Activated CD4-positive, alpha-beta T cell treated with anti-CD3 and anti-CD28 coated beads for 36 hours (primary cell): ENCODE data around the gene DENND11. TPM values are rescaled to one million over a fixed set of nuclear protein-coding genes. Genes with fewer than 3 reads are reported as not detected.

ENCODE experiments used
- ATAC-seq: fragments of 200-7000 bp; cut with Tn5 transposase; one replicate; pipeline ENCODE4 v1.10.0; 2021; ENCODE audit warnings: mild to moderate bottlenecking, moderate library complexity
- CTCF ChIA-PET: fragments of 350-600 bp; sonication (Branson Sonifier 250); formaldehyde crosslinking; loops from one replicate; lab custom pipeline; 2021; ENCODE audit warnings: antibody characterized with exemption; lab: Charles Lee
- POLR2A ChIA-PET: fragments of 350-600 bp; sonication (Branson Sonifier 250); formaldehyde crosslinking; loops from one replicate; lab custom pipeline; 2021; ENCODE audit warnings: antibody characterized with exemption, inconsistent platforms; lab: Charles Lee
- DNase-seq: peaks from one replicate; pipeline ENCODE4 v3.0.0-alpha.2; 2020
- H3K27ac Mint-ChIP-seq: one replicate; pipeline ENCODE4 v1.8.0; 2021; ENCODE audit warnings: mixed read lengths
- H3K27me3 Mint-ChIP-seq: one replicate; pipeline ENCODE4 v1.8.0; 2021; ENCODE audit warnings: mixed read lengths
- H3K36me3 Mint-ChIP-seq: one replicate; pipeline ENCODE4 v1.8.0; 2021; ENCODE audit warnings: low read depth, mixed read lengths
- H3K4me1 Mint-ChIP-seq: one replicate; pipeline ENCODE4 v1.8.0; 2021; ENCODE audit warnings: mixed read lengths
- H3K4me3 Mint-ChIP-seq: one replicate; pipeline ENCODE4 v1.8.0; 2021; ENCODE audit warnings: mild to moderate bottlenecking, moderate library complexity, mixed read lengths
- H3K9me3 Mint-ChIP-seq: one replicate; pipeline ENCODE4 v1.8.0; 2021; ENCODE audit warnings: low read depth, mixed read lengths
- intact Hi-C, 2 experiments: fragments of 100-400 bp; cut with DNase I in 1 of 2; cut with micrococcal nuclease in 1 of 2; formaldehyde crosslinking; loops; one replicate each; pipeline versions ENCODE4 v1.14.2 to v1.15.1; 2022 to 2024; cut with DNase I, micrococcal nuclease
- total RNA-seq, 2 experiments: library from RNA; stranded (reverse); gene quantifications; one replicate each; pipeline ENCODE4 v1.2.3, GENCODE V29; 2021

Gene DENND11
- total RNA-seq, 2 experiments from 2014 or later, result 21.2 to 27.6 TPM

GRCh38 chr7:141708351-141708750 lies 6.4 kb upstream of the DENND11 start, which contains the start of gene WEE2:
TSS of gene WEE2 (plus strand) at chr7:141708353. CDS start at chr7:141708759, 406 bp downstream.
- ATAC-seq (no peak), DNase-seq (no peak)
- Mint-ChIP-seq H3K27me3 (no peaks in the 10 kb centered on the region), H3K9me3 (no peaks in the 10 kb centered on the region), H3K4me3 (no peak within 1 kb of the TSS), H3K4me1 (peaks cover 8% of the 10 kb centered on the region), H3K36me3 (no peaks in the 10 kb centered on the region), H3K27ac (no peak within 1 kb of the TSS)
- intact Hi-C loops, result no loop called here
- CTCF ChIA-PET, result interaction anchor here (1.0 to 2.4 kb wide), 6 partner anchors 8 to 54 kb away, joined by 3 to 14 read pairs (median 4); partner anchors contain the start of gene SSBP1
- POLR2A ChIA-PET, result interaction anchor here (0.6 to 0.7 kb wide), 2 partner anchors 10 to 635 kb away, joined by 4 to 7 read pairs; no protein-coding TSS in a partner anchor

DNA sequence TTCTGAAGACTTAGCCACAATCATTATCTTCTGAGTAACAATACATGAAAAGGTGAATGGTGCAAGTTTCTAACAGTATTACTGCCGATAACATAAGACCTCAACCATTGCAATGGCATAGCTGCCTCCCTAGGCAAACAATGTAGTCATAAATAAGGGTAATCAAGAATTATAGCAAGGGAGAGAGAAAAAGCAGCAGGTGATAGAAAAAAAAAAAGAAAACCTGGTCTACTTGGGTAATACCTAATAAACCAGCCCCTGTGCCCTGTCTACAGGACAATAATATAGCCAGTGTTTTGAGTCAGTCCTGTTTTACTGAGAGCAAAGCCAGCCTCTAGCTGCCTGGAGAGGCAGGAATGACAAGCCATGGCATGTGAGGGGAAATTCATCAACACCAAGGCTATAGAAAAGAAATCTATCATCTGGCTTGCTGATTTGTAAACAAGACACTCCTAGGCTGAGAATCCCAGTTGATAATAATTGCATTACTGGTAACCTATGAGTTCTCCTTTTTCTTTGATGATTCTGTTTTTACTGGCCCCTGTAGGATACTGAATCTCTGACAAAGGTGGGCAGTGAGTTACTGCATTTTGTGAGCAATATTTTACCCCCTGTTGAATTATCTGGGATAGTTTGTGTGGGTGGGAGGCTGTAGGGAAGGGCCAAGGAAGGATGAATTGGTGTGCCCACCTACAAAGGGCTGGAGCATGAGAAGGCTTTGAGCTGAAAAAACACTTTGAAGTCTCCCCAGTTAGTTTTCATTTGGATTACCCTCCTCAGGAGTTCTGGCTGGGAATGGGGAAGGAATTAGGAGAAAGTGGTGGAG lies 4.5 kb upstream of the DENND11 start:
- H3K4me3 Mint-ChIP-seq, result no peak overlapping the region
- H3K4me1 Mint-ChIP-seq, result peaks cover 4% of the 10 kb centered on the region
- no peaks in the 10 kb centered on the region for H3K27me3 Mint-ChIP-seq
- POLR2A ChIA-PET, result no interaction called here
- ATAC-seq (no peak), DNase-seq (no peak)
- no peak overlapping the region for H3K27ac Mint-ChIP-seq
- CTCF ChIA-PET, result interaction anchor here (0.6 to 1.4 kb wide), 2 partner anchors 11 to 141 kb away, joined by 3 read pairs; no protein-coding TSS in a partner anchor
- H3K36me3 Mint-ChIP-seq, result no peaks in the 10 kb centered on the region
- no peaks in the 10 kb centered on the region for H3K9me3 Mint-ChIP-seq
- intact Hi-C loops, result no loop called here

- DNase-seq, result no peak
- intact Hi-C loops, result no loop called here
- no peak for ATAC-seq
Measured at GRCh38 chr7:141704741-141705140, 2.8 kb upstream of the DENND11 start.

DNA sequence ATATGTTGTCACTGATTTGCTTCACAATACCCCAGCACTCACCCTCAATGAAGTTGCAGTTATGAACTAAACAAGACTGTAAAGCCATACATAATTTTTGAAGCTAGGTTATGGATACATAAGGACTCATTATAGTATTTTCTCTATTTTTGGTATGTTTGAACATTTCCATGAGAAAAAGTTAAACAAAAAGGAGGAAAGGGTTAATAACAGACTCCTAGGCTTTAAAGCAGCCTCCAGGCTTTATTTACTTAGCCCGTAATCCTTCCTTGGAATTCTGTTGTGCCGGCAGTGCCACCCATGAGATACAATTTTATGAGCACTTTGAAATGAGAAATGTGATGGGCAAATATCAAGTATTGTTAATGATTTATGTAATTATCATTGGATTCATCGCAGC lies 2.1 kb upstream of the DENND11 start:
- Mint-ChIP-seq H3K27ac (no peak overlapping the region), H3K4me1 (peaks cover 22% of the 10 kb centered on the region), H3K27me3 (no peaks in the 10 kb centered on the region), H3K36me3 (no peaks in the 10 kb centered on the region), H3K9me3 (no peaks in the 10 kb centered on the region), H3K4me3 (no peak overlapping the region)
- intact Hi-C loops, result no loop called here
- no peak for DNase-seq
- ATAC-seq, result no peak
- ChIA-PET CTCF (interaction anchor here (4.3 kb wide), 1 partner anchor 34 kb away, joined by 34 read pairs; the partner anchor contains the start of gene SSBP1), POLR2A (no interaction called here)

More at GRCh38 chr7:141704741-141705140, 2.8 kb upstream of the DENND11 start:
- H3K4me3 Mint-ChIP-seq, result no peak overlapping the region
- no peaks in the 10 kb centered on the region for H3K9me3 Mint-ChIP-seq
- H3K27me3 Mint-ChIP-seq, result no peaks in the 10 kb centered on the region
- CTCF ChIA-PET, result interaction anchor here (1.4 kb wide), 1 partner anchor 13 kb away, joined by 3 read pairs; no protein-coding TSS in a partner anchor
- no peaks in the 10 kb centered on the region for H3K36me3 Mint-ChIP-seq
- H3K4me1 Mint-ChIP-seq, result peaks cover 17% of the 10 kb centered on the region
- H3K27ac Mint-ChIP-seq, result no peak overlapping the region
- POLR2A ChIA-PET, result no interaction called here

DNA sequence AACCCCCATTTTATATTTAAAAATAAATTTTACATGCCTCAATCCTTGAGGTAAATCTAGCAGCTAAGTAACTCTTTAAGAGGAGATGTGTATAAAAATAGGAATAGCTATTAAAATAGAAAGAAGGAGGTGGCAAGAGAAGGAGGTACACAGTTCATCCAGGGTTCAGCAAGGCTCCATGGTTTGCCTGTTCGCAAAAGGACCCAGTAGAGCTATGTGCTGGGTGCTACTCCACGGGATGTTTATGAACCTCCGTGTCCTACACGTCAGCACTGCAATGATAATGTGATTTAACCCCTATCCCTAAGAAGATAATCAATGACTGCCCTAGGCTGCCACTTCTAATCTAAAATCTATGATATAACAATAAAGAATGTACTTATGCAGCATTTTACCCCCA lies 926 bp upstream of the DENND11 start:
- POLR2A ChIA-PET, result no interaction called here
- intact Hi-C loops, result loop anchor here in 1 of 2 experiments (1.0 kb wide), 2 partner anchors 35 to 49 kb away; partner anchors contain the start of gene SSBP1
- Mint-ChIP-seq H3K27ac (no peak overlapping the region), H3K36me3 (no peaks in the 10 kb centered on the region), H3K9me3 (no peaks in the 10 kb centered on the region), H3K4me1 (peaks cover 34% of the 10 kb centered on the region), H3K27me3 (no peaks in the 10 kb centered on the region), H3K4me3 (peak overlapping the region; percentile 67)
- no peak for ATAC-seq
- CTCF ChIA-PET, result interaction anchor here (0.6 to 4.3 kb wide), 6 partner anchors 10 to 54 kb away, joined by 3 to 34 read pairs (median 4); partner anchors contain the start of gene SSBP1
- no peak for DNase-seq

- ChIA-PET POLR2A (interaction anchor here (0.6 kb wide), 1 partner anchor 1969 kb away, joined by 5 read pairs; no protein-coding TSS in a partner anchor), CTCF (interaction anchor here (0.9 to 4.3 kb wide), 3 partner anchors 17 to 154 kb away, joined by 3 to 34 read pairs (median 4); partner anchors contain the start of gene SSBP1)
- intact Hi-C loops, result loop anchor here (1.0 kb wide), 3 partner anchors 37 to 150 kb away; partner anchors contain the start of genes SSBP1 (in 2 of the 2) and AGK (in 1 of the 2)
- Mint-ChIP-seq H3K4me1 (peaks cover 47% of the 10 kb centered on the region), H3K4me3 (peak overlapping the region; percentile 77), H3K27ac (peak overlapping the region; percentile 56), H3K36me3 (no peaks in the 10 kb centered on the region), H3K27me3 (no peaks in the 10 kb centered on the region), H3K9me3 (no peaks in the 10 kb centered on the region)
- ATAC-seq (peak; percentile 84), DNase-seq (peak; percentile 82)
Measured at GRCh38 chr7:141701489-141702046, 398 bp downstream of the DENND11 start.

GRCh38 chr7:141700848-141701371 lies 1.1 kb downstream of the DENND11 start:
- Mint-ChIP-seq H3K27ac (peak overlapping the region; percentile 74), H3K27me3 (no peaks in the 10 kb centered on the region), H3K36me3 (no peaks in the 10 kb centered on the region), H3K4me3 (peak overlapping the region; percentile 77), H3K9me3 (no peaks in the 10 kb centered on the region), H3K4me1 (peaks cover 50% of the 10 kb centered on the region)
- CTCF ChIA-PET, result interaction anchor here (0.5 to 4.3 kb wide), 6 partner anchors 10 to 928 kb away, joined by 3 to 34 read pairs (median 4); partner anchors contain the start of gene SSBP1
- intact Hi-C loops, result loop anchor here (1.0 kb wide), 2 partner anchors 37 to 150 kb away; partner anchors contain the start of genes AGK (in 1 of the 2) and SSBP1 (in 1 of the 2)
- DNase-seq (peak; percentile 33), ATAC-seq (no peak)
- POLR2A ChIA-PET, result interaction anchor here (0.6 kb wide), 1 partner anchor 1969 kb away, joined by 5 read pairs; no protein-coding TSS in a partner anchor

DNA sequence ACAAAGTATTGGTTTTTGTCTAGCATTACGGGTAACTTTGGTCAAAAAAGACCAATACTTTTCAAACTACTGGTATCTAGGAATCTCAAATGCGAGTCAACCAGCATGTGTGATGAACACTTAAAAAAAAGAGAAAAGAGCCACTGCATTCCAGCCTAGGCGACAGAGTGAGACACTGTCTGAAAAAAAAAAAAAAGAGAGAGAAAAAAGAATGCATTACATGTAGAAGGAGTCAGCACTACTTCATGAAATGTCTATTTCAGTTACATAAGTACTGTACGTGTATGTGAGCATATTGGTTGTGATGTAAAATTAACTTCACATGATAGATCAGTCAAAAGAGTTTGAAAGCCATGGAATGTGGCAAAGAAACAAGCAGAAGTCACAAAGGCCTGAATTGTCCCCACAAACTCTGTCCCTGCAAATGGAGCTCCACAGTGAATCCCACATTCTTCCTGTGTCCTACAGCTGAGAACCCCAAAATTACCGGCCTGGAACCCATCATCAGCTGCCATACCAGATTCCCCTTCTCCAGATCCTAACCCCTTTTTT lies 1.6 kb downstream of the DENND11 start:
- H3K4me3 Mint-ChIP-seq, result peak overlapping the region; percentile 77
- no peaks in the 10 kb centered on the region for H3K27me3 Mint-ChIP-seq
- no peak for DNase-seq
- CTCF ChIA-PET, result interaction anchor here (0.5 to 4.3 kb wide), 5 partner anchors 9 to 927 kb away, joined by 3 to 34 read pairs (median 4); partner anchors contain the start of gene SSBP1
- no peaks in the 10 kb centered on the region for H3K36me3 Mint-ChIP-seq
- H3K27ac Mint-ChIP-seq, result peak overlapping the region; percentile 74
- POLR2A ChIA-PET, result no interaction called here
- intact Hi-C loops, result no loop called here
- no peak for ATAC-seq
- no peaks in the 10 kb centered on the region for H3K9me3 Mint-ChIP-seq
- H3K4me1 Mint-ChIP-seq, result peaks cover 50% of the 10 kb centered on the region

DNA sequence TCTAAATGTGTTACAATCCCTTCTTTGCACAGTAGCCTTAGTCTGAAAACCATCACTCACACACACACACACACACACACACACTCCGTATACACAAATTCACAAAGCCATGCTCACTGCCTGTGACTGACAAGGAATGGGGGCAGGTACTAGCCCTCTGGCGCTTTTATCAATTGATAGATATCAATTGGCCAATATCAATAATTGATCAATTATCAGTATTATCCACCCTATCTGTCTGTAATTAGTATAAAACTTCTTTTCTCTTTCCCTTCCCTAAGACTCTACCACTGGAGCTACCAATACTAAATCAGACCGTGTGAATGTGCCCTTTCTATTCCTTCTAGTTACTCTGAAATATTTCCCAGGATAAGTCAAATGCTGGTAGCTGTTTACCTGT lies 2.1 kb downstream of the DENND11 start:
- Mint-ChIP-seq H3K36me3 (no peaks in the 10 kb centered on the region), H3K27me3 (no peaks in the 10 kb centered on the region), H3K4me3 (peak overlapping the region; percentile 77), H3K27ac (no peak overlapping the region), H3K9me3 (no peaks in the 10 kb centered on the region), H3K4me1 (peaks cover 50% of the 10 kb centered on the region)
- ATAC-seq (no peak), DNase-seq (no peak)
- intact Hi-C loops, result no loop called here
- CTCF ChIA-PET, result interaction anchor here (0.5 kb wide), 1 partner anchor 332 kb away, joined by 3 read pairs; no protein-coding TSS in a partner anchor
- POLR2A ChIA-PET, result no interaction called here

GRCh38 chr7:141698247-141699015 lies 3.5 kb downstream of the DENND11 start:
- Mint-ChIP-seq H3K27me3 (no peaks in the 10 kb centered on the region), H3K4me3 (no peak overlapping the region), H3K9me3 (no peaks in the 10 kb centered on the region), H3K27ac (no peak overlapping the region), H3K4me1 (peaks cover 55% of the 10 kb centered on the region), H3K36me3 (peaks cover 4% of the 10 kb centered on the region)
- ChIA-PET POLR2A (interaction anchor here (0.6 to 0.8 kb wide), 3 partner anchors 10 to 49 kb away, joined by 3 to 4 read pairs (median 4); partner anchors contain the start of gene WEE2), CTCF (interaction anchor here (0.7 kb wide), 1 partner anchor 55 kb away, joined by 4 read pairs; no protein-coding TSS in a partner anchor)
- no peak for ATAC-seq
- no peak for DNase-seq
- intact Hi-C loops, result no loop called here
